Left ventricle myocardium inferior (tissue), 1 donor: Measurements from ENCODE around the gene CRELD1. TPM values are rescaled to one million over a fixed set of nuclear protein-coding genes. Genes with fewer than 3 reads are reported as not detected.

Experiments used
- total RNA-seq: library from RNA; stranded (reverse); fragmentation: NEBNext Ultra II Directional; extraction: Animal tissue kit (Norgen Biotek cat#: 25700); gene quantifications from one replicate; pipeline ENCODE4 v1.2.1, GENCODE V29; 2021
- donor health status: DM: no; HTN: yes; CAD: no; lungs with severe emphysema.

CRELD1 gene
- total RNA-seq, 1 donor from 2014 or later, result 72.3 TPM

Other genes with a start within 250 kb of the CRELD1 start
- 0.16 TPM for gene CPNE9, start 230.0 kb upstream of the CRELD1 start, total RNA-seq
- 9.4 TPM for gene BRPF1, start 202.1 kb upstream of the CRELD1 start, total RNA-seq
- 9.2 TPM for gene OGG1, start 183.9 kb upstream of the CRELD1 start, total RNA-seq
- 12.3 TPM for gene CAMK1, start 163.9 kb upstream of the CRELD1 start, total RNA-seq
- gene TADA3, start 141.4 kb upstream of the CRELD1 start, total RNA-seq, result 45.3 TPM
- 52.9 TPM for gene ARPC4, start 140.8 kb upstream of the CRELD1 start, total RNA-seq
- 10.2 TPM for gene TTLL3, start 123.6 kb upstream of the CRELD1 start, total RNA-seq
- gene RPUSD3, start 89.8 kb upstream of the CRELD1 start, total RNA-seq, result 35.7 TPM
- gene CIDEC, start 53.6 kb upstream of the CRELD1 start, total RNA-seq, result 0.36 TPM
- 17.5 TPM for gene JAGN1, start 43.2 kb upstream of the CRELD1 start, total RNA-seq
- 0.58 TPM for gene IL17RE, start 31.0 kb upstream of the CRELD1 start, total RNA-seq
- 35.0 TPM for gene IL17RC, start 16.7 kb upstream of the CRELD1 start, total RNA-seq
- gene PRRT3, start 18.6 kb downstream of the CRELD1 start, total RNA-seq, result 0.47 TPM
- gene EMC3, start 53.0 kb downstream of the CRELD1 start, total RNA-seq, result 84.7 TPM
- 0.77 TPM for gene FANCD2, start 92.6 kb downstream of the CRELD1 start, total RNA-seq
- gene FANCD2OS, start 174.4 kb downstream of the CRELD1 start, total RNA-seq, result not detected
- gene BRK1, start 181.8 kb downstream of the CRELD1 start, total RNA-seq, result 99.0 TPM
- gene VHL, start 207.9 kb downstream of the CRELD1 start, total RNA-seq, result 11.5 TPM
- 2.0 TPM for gene IRAK2, start 231.1 kb downstream of the CRELD1 start, total RNA-seq